Fibroblast of skin of left quadriceps (primary cell): Measurements from ENCODE around the gene SLC2A2.
A peak's percentile ranks its signal among the peaks of the same experiment; 100 is the strongest.
"Not testable (repeated sequence)": the region's sequence is repeated elsewhere in the genome, so short reads cannot be mapped to it uniquely, and the experiment has no call there.

Experiments
- DNase-seq, 2 experiments: peaks; one replicate each; pipeline ENCODE4 v3.0.0-alpha.2; 2013; ENCODE audit warnings: low read depth in 2 of 2

SLC2A2 gene

DNA sequence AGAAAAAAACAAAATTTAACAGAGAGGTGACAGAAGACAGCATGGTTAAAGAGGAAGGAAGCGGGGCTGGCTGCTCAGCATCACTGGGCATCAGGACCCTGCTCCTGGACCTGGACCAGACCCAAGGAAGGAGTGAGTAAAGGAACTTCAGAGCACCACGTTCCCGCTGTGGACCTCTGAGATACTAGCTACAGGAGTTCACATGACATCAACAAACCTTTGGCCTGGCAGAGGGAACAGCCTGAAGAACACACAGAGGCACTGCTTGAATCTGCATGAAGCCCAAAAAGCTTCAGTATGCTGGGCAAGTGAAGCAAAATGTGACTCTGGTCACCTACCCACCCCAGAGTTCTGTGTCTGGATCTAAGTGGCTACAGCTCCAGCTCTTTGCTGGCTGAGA, 38.1 kb downstream of the SLC2A2 start:
- DNase-seq, result no peak

DNA sequence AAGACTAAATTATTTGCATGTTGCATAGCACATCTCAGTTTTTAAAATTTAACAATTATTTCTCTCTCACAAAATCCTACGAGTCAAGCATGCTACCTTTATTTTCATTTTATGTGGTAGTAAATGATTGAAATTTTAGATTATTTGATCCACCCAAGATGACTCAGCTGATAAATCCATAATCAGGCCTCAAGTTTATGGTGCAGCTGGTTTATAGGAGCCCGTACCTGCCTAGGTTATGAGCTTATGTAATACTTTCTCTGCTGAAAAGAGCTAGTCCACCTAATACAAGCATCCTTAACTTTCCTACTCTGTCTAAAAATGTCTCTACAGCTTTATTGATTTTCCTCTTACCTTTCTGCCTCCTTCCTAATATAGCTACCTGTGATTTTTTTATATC, 41.2 kb downstream of the SLC2A2 start:
- DNase-seq, result no peak

DNA sequence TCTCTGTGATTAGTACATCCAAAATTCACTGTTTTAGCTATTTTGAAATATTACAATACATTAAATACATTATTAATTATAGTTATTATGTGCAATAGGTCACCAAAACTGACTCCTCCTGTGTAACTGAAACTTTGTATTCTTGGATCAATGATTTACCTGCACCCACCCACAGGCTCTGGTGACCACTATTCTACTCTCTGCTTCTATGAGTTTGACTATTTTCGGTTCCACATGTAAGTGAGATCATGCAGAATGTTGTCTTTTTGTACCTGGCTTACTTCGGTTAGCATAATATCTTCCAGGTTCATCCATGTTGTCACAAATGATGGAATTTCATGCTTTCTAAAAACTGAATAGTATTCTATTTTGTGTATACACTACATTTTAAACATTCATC, 43.8 kb downstream of the SLC2A2 start:
- no peak for DNase-seq

DNA sequence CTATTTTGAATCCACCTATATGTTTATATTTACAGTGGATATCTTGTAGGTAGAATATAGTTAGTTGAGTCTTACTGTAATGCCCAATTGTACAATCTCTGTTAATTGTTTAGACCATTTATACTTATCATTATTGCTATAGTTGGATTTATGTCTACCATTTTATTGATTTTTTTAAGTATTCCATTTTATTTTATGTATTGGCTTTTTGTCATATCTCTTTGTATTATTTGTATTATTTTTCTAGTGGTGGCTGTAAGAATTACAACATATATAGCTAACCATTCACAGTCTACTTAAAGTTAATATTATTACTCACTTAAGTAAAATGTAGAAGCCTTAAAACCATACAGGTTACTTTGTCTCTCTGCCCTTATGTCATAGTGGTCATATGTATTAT, 46.1 kb downstream of the SLC2A2 start:
- no peak for DNase-seq

DNA sequence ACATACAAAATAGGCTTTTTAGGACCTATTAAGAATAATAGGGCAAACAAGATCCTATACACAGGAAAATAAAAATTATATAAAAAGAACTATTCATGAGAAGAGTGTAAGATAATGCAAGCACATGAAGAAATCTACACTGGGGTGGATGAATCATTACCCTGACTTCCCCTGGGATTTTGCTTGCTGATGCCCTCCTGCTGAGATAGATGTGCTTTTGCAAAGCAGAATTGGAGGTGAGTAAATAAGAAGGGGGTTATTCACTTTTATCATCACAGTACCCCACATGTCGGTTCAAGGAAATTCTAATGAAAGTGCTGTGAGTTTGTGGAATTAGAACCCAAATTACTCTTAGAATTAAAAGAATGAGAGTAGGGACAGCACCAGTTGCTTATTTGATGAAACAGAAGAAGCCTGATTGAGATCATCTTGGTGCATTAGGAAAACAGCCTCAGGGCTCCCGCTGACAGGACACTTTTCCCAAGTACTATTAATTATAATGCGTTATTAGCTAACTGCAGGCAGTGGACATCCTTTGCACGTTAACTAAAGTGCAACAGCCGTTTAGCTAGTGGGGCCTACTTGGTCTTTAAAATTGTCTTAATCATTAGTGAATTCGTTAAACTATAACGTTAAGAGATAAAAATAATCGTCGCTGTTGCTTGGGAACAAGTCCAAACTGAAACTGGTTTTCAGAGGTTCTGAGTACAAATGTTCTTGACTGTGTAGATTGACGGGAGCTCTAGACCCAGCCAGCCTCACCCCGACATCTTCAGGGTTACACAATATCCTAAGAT, 48.4 kb downstream of the SLC2A2 start:
- DNase-seq, result peak in 1 of 2 experiments; percentile 43

DNA sequence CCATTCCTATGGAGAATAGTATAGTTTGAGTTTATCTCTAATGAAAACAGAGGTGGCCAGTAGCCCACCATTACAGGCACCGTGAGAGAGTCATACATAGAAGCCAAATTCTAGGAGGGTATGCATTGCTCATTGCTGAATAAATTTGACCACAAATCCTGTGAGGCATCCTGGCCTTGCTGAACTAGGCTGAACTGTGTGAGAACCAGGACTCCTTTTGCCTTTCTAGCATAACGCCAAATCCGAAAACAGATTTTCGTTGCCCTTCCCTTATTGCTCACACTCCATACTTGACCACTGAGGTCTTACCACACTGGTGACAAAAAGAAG, 50.4 kb downstream of the SLC2A2 start:
- DNase-seq, result peak in 1 of 2 experiments; percentile 19

DNA sequence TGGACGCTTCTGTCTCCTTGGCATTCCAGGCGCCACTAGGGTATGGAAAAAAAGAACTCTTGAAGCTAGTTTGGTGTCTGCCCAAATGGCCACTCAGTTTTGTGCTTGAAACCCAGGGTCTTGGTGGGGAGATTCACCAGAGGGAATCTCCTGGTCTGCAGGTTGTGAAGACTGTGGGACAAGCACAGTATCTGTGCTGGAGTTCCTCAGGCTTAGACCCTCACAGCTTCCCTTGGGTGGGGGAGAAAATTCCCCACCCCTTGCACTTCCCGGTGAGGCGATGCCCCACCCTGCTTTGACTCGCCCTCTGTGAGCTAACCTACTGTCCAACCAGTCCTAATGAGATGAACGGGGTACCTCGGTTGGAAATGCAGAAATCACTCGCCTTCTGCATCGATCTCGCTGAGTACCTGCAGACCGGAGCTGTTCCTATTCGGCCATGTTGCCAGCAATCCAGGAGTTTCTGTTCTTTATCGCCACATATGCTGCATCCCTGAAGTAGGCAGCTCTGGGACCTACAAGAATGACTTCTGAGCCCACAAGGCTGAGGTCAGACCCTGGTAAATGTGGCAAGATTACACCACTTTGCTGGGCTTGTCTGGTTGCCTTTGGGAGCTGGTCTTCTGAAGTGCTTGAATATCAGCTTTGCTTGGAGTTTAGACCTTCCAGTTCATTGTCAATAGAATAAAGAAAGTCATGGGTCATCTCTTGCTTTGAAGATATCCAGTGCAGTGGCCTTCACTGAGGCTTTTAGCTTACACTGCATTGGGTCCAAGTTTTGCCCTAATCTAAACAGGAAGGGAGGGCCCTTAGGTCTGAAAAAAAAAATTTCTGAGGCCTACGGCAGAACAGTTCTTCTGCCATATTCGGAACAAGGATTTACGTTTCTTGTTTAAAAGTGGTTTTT, 51.0 kb downstream of the SLC2A2 start:
- DNase-seq, result no peak

DNA sequence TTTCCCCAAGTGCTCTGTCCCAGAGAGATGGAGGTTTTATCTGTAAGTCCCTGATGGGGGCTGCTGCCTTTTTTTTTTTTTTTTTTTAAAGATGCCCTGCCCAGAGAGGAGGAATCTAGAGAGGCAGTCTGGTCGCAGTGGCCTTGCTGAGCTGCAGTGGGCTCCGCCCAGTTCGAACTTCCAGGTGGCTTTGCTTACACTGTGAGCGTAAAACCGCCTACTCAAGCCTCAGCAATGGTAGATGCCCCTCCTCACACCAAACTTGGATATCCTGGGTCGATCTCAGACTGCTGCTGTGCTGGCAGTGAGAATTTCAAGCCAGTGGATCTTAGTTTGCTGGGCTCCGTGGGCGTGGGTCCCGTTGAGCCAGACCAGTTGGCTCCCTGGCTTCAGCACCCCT, 51.6 kb downstream of the SLC2A2 start:
- no peak for DNase-seq

DNA sequence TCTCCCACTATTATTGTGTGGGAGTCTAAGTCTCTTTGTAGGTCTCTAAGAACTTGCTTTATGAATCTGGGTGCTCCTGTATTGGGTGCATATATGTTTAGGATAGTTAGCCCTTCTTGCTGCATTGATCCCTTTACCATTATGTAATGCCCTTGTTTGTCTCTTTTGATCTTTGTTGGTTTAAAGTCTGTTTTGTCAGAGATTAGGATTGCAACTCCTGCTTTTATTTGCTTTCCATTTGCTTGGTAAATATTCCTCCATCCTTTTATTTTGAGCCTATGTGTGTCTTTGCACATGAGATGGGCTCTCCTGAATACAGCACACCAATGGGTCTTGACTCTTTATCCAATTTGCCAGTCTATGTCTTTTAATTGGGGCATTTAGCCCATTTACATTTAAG, 53.6 kb downstream of the SLC2A2 start:
- DNase-seq, result not testable (repeated sequence)

DNA sequence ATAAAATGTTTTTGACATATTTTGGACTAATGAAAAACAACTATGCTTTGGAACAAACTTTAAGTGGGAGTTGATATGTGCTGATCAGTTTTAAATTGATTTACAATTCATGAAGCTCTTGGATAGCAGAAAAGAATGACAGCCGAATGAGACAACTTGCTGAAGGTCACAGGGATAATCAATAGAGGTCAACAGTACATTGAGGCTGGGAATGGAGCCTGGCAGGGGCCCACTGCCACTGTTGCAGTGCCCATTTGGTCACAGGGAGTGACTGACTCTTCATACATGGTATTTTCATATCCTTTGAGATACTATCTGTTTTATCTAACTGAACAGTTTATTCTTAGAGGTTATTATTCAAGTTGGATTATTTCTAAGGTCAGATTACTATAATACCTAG, 59.4 kb downstream of the SLC2A2 start:
- DNase-seq, result no peak

DNA sequence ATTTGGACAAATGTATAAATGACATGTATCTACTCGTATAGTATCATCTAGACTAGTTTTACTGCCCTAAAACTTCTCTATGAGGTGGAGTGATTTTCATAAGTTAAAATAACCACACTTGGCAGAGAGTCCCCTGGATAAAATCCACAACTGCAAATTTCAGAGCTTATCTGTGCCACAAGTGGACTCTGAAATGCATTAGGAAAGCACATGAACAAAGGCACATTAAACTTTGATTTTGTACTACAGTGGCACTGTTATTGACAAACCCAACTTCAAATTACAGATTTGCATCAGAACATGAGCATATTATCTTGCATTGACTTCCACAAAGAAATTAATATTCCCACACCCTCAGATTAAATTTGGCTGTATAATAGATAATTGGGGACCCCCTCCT, 60.0 kb downstream of the SLC2A2 start:
- no peak for DNase-seq

DNA sequence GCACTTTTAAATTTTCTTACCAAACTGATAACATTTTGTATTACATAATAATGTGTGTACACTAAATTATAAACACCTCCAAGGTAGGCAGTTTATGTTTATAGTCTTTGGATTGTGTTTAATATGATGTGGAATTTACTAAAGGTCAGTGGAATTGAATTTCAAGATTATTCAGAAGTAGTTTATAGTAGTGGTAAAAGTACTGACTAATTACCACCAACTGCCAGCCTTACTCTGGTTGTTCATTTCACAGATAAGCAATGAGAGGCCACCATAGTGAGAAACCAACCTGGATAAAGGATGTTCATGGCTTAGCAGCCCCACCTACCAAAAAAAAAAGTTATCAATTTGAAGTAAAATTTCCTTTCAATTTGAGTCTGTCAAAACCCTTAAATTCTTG, 64.1 kb downstream of the SLC2A2 start:
- DNase-seq, result no peak

DNA sequence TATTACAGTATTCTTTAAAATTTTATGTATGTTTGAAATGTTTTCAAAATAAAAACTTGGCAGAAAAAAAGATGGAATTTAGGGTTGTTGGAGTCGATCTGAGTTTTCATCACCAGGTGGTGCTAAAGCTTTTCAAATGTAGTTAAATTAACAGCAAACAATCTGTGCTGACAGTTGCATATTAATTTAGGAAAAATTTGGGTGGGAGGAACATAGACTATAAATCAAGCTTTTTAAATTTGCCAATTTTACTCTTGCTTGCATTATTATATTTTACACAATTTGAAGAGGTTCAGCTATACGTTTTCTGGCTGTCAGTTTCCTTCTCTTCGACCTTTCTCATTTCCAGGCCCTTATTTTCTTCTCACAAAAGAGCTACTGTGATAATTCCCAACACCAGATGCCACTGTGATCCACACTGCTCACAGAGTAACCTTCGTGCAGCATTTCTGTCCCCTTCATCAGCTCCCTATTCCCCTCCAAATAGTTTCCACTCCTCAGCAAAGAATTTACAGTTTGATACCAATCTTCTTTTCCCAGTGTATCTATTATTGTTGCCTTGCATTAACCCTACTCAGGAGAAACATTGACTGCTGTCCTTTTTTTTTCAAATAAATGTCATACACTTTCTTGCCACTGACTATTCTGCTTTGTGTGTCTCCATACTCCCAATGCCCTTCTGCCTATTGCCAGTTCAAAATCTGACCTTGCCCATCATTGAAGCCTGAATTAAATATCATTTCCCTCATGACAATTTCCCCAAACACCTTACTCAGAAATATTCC, 64.7 kb downstream of the SLC2A2 start:
- peak; percentile 30 to 37 for DNase-seq

DNA sequence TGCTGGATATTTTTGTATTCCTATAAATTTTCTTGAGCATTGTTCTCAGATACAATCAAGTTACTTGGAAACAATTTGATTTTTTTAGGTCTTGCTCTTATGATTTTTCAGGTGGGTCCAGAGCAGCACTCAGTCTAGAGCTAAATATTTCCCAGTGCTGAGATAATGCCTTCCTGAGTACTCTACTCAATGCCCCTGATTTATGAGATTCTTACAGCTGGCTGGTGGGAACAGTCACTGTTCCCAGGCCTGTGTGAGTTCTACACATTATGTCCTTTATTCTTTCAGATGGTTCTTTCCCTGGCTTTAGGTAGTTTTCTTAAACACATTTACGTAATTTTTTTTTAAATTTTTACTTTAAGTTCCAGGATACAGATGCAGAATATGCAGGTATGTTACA, 67.1 kb downstream of the SLC2A2 start:
- no peak for DNase-seq

DNA sequence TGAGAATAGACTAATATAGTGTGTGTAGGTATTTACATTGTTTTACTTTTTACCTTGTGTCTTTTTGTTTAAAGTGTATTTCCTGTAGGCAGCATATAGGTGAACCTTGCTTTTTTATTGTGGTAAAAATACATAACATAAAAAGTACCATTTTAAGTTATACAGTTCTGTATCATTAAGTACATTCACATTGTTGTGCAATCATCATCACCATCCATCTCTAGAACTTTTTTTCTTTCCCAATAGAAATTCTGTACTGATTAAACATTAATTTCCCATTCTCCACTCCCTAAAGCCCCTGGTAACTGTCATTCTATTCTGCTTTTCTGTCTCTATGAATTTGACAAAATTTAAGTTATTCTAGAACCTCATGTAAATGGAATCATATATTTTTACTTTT, 69.9 kb downstream of the SLC2A2 start:
- no peak for DNase-seq

DNA sequence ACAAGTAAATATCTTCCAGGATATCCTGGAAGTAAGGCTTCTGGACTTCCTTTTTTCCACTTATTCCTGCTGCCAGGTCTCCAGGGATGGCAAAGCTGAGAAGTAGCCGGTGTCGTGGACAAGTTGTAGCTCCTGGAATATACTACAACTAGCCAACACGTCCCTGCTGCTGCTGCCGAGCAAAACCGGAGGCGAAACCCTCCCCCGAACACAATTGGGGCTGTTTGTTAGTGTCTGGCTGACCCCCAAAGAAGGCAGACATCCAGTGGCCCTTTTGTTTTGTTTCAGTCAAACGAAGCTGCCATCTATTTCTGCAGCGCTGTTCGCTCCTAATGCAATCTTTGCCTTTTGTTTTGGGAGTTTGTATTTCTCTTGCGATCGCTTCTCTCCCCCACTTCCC, 72.8 kb downstream of the SLC2A2 start:
- DNase-seq, result no peak

DNA sequence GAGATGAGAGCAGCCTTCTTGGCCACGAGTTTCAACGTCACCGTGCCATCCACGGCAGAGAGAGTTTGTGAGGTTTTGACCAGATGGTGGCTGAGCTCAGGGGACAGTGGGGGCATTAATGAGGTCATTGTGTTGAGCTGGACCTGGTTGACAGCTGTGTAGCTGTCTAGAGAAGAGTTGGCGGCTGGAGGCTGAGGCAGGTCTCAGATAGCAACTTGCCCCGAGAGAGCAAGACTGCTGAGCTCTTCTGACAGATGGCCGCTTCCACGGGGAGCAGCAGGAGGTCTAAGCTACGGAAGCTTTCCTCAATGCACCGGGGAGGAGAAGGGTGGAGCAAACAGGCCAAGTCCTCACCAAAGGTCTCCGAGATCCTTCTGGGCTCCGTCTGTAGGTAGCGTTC, 73.3 kb downstream of the SLC2A2 start:
- no peak for DNase-seq

DNA sequence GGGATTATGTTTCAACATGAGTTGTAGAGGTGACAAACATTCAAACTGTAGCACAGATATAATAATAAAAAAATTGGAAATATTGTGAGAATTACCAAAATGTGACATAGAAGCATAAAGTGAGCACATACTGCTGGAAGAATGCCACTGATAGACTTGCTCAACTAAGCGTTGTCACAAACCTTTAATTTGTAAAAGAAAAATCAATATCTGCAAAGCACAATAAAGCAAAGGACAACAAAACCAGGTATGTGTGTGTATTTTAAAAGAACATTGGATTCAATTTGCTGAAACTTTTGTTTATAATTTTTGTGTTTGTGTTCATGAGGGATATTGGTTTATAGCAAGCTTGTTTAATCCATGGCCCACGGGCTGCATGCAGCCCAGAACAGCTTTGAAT, 77.3 kb downstream of the SLC2A2 start:
- no peak for DNase-seq

DNA sequence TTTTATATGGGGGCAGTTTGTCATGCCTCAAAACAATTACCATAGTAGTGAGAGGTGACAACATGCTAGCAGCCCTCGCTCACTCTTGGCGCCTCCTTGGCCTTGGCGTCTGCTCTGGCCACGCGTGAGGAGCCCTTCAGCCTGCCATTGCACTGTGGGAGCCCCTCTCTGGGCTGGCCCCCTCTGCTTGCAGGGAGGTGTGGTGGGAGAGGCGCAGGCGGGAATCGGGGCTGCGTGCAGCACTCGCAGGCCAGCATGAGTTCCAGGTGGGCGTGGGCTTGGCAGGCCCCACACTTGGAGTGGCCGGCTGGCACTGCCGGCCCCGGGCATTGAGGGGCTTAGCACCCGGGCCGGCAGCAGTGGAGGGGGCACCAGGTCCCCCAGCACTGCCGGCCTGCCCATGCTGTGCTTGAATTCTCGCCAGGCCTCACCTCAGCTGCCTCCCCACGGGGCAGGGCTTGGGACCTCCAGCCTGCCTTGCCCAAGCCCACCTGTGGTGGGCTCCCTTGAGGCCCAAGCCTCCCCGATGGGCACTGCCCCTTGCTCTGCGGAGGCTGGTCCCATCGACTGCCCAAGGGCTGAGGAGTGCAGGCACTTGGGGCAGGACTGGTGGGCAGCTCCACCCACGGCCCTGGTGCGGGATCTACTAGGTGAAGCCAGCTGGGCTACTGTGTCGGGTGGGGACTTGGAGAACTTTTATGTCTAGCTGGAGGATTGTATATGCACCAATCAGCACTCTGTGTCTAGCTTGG, 79.3 kb downstream of the SLC2A2 start:
- DNase-seq, result no peak
